Posterior vena cava (tissue), 2 donors: Measurements from ENCODE around the gene CLECL1. TPM values are rescaled to one million over a fixed set of nuclear protein-coding genes. Genes with fewer than 3 reads are reported as not detected.
A peak's percentile ranks its signal among the peaks of the same experiment; 100 is the strongest.
"Not testable (repeated sequence)": the region's sequence is repeated elsewhere in the genome, so short reads cannot be mapped to it uniquely, and the experiment has no call there.

Experiments
- DNase-seq: peaks from one replicate; pipeline ENCODE4 v3.0.0-alpha.2; 2020; ENCODE audit warnings: low spot score
- intact Hi-C, 2 donors: fragments of 100-400 bp; cut with DNase I; formaldehyde crosslinking; loops; one replicate each; pipeline versions ENCODE4 v1.14.1 to v1.14.2; 2022 to 2023
- total RNA-seq, 2 donors: library from RNA; stranded (reverse); fragmentation: NEBNext Ultra II Directional; extraction: Animal tissue kit (Norgen Biotek cat#: 25700); gene quantifications; one replicate each; pipeline ENCODE4 v1.2.1, GENCODE V29; 2021
- donor health status: DM: yes; HTN: yes; CAD: no.
- donor health status: DM: yes; HTN: yes; CAD: no.

The CLECL1 gene
- total RNA-seq, 2 donors from 2014 or later, result 1.9 TPM; not detected in 1

- DNase-seq, result no peak
- intact Hi-C loops, result loop anchor here in 1 of 2 donors (10.0 kb wide), 1 partner anchor 67 kb away; no protein-coding TSS in a partner anchor
Measured at GRCh38 chr12:9701380-9702154, 31.3 kb downstream of the CLECL1 start.

DNA sequence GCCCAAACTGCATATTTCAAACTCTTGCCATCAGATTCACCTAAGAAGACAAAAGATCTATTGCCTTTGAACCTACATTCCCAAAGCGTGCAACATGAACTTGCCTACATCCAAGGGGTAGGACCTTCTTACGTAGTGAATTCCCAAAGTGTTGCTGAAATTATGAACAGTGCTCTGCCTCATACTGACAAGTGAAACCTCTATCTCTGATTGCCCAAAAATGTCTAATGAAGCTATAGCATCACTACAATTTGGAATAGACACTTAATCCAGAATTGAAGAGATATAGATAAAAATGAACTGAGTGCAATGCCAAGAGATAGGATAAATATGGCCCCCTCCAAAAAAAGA is 32.3 kb downstream of the CLECL1 start:
- intact Hi-C loops, result loop anchor here in 1 of 2 donors (10.0 kb wide), 1 partner anchor 66 kb away; no protein-coding TSS in a partner anchor
- DNase-seq, result no peak

DNA sequence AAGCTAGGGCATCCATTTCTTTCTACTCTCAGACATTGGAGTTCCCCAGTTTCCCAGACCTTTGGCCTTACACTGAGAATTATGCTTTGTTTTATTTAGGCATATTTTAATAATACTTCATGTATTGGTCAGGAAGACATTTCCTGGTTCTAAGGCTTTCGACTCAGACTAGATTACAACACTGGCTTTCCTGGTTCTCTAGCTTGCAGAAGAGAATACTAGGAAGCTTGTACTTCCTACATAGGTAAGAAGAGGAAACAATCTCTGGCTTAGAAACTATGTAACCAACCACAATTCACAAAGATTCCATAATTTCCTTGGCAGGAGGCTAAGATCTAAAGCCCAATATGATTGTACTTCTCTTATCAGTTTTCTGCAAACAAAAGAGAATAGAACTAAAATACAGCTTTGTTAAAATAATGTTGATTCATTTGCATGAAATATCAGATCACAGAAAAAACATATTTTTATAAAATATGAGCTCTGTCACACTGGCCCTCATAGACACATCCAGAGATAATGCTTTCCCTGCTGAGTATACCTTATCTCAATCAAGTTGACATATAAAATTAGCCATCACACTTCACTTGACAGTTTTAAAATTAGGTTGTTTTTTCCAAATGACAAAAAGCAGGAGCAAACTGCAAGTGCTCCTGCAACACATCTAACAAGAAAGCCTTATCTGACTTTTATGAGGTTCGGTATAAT is 32.8 kb downstream of the CLECL1 start:
- intact Hi-C loops, result loop anchor here in 1 of 2 donors (10.0 kb wide), 1 partner anchor 65 kb away; no protein-coding TSS in a partner anchor
- no peak for DNase-seq

GRCh38 chr12:9699269-9699897 is 33.5 kb downstream of the CLECL1 start:
- intact Hi-C loops, result no loop called here
- no peak for DNase-seq

DNA sequence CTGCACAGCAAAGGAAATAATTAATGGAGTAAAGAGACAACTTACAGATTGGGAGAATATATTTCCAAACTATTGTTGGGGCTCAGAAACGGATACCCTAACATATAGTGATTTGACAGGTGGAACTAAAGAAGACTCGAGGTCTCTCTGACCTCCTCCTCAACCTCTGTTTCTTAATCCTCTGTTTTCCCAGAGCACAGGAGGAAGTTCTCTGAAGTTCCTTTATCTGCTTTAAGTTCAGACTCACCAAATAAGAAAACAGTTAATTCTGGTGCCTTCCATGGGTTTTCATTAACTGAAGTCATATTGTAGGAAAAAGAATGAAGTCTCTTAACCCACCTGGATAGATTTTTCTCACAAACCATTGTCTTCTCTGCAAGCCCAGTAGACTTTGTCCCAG is 34.2 kb downstream of the CLECL1 start:
- intact Hi-C loops, result no loop called here
- DNase-seq, result no peak

DNA sequence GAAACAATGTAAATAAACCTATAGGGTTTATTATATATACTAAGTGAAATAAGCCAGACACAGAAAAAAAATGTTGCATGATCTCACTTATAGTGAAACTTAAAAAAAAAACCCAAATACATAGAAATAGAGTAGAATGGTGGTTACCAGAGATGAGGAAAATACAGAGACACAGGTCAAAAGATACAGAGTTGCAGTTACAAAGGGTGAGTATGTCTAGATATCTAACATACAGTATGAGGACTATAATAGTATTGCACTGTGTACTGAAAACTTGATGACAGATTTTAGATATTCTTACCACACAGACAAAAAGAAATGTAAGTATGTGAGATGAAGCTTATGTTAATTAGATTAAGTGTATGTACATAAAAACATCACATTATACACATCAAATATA is 35.3 kb downstream of the CLECL1 start:
- no peak for DNase-seq
- intact Hi-C loops, result no loop called here

- DNase-seq, intact Hi-C loops: not testable (repeated sequence)
Measured at GRCh38 chr12:9695661-9696060, 37.2 kb downstream of the CLECL1 start.

GRCh38 chr12:9695150-9695549 is 37.7 kb downstream of the CLECL1 start:
- intact Hi-C loops, result not testable (repeated sequence)

GRCh38 chr12:9694241-9694640 is 38.7 kb downstream of the CLECL1 start:
- DNase-seq, result no peak
- intact Hi-C loops, result no loop called here

More at GRCh38 chr12:9695150-9695549, 37.7 kb downstream of the CLECL1 start:
- DNase-seq, result not testable (repeated sequence)

DNA sequence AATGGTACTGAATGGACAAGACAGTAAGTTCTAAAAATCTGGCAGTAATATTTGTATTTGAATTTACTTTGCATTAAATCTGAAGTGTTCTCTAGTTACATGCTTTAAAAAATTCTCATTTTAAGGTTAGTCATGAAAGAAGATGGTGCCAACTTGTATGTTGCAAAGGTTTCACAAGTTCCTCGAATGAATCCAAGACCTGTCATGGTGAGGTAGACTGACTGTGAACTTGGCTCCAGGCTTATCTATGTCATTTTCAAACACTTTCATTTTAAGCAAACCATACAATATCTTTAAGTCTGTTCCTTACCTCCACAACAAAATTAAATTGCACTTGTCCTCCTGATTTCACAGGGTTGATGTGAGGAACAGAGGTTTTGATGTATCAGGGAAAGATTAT is 40.0 kb downstream of the CLECL1 start:
- intact Hi-C loops, result no loop called here

GRCh38 chr12:9687228-9687627 is 45.7 kb downstream of the CLECL1 start:
- intact Hi-C loops, result no loop called here
- DNase-seq, result no peak

More for the DNA sequence above, 40.0 kb downstream of the CLECL1 start:
- DNase-seq, result no peak

DNA sequence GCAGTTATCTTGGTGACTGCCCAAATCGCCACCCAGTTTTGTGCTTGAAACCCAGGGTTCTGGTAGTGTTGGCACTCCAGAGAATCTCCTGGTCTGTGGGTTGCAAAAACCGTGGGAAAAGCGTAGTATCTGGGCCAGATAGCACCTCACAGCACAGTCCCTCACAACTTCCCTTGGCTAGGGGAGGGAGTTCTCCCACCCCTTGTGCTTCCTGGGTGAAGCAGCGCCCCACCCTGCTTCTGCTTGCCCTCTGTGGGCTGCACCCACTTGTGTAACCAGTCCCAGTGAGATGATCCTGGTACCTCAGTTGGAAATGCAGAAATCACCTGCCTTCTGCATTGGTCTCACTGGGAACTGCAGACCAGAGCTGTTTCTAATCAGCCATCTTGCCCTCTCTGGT is 47.0 kb downstream of the CLECL1 start:
- intact Hi-C loops, result no loop called here
- DNase-seq, result no peak

DNA sequence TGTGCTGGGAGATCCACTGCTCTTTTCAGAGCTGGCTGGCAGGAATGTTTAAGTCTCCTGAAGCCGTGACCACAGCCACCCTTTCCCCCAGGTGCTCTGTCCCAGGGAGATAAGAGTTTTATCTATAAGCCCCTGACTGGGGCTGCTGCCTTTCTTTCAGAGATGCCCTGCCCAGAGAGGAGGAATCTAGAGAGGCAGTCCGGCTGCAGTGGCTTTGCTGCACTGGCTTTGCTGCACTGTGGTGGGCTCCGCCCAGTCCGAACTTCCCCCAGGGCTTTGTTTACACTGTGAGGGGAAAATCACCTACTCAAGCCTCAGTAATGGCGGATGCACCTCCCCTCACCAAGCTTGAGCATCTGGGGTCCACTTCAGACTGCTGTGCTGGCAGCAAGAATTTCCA is 47.5 kb downstream of the CLECL1 start:
- intact Hi-C loops, DNase-seq: not testable (repeated sequence)

DNA sequence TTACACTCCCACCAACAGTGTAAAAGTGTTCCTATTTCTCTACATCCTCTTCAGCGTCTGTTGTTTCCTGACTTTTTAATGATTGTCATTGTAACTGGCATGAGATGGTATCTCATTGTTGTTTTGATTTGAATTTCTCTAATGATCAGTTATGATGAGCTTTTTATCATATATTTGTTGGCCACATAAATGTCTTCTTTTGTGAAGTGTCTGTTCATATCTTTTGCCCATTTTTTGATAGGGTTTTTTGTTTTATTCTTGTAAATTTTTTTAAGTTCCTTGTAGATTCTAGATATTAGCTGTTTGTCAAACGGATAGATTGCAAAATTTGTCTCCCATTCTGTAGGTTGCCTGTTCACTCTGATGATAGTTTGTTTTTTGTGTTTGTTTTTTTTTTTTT is 49.9 kb downstream of the CLECL1 start:
- intact Hi-C loops, DNase-seq: not testable (repeated sequence)

DNA sequence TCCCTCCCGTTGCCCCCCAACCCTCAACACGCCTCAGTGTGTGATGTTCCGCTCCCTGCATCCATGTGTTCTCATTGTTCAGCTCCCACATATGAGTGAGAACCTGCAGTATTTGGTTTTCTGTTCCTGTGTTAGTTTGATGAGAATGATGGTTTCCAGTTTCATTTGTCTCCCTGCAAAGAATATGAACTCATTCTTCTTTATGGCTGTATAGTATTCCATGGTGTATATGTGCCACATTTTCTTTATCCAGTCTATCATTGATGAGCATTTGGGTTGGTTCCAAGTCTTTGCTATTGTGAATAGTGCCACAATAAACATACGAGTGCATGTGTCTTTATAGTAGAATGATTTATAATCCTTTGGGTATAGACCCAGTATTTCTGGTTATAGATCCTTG is 50.4 kb downstream of the CLECL1 start:
- intact Hi-C loops, DNase-seq: not testable (repeated sequence)

DNA sequence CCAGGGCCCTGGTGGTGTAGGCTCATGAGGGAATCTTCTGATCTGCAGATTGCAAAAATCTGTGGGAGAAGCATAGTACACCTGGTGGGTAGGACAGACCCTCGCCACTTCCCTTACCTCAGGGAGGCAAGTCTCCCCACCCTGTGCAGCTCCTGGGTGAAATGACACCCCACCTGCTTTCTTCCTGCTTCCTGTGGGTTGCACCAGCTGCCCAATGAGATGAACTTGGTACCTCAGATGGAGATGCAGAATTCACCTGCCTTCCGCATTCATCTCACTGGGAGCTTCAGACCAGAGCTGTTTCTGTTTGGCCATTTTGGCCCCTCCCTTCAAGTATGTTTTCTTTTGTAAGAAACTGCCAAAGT is 58.7 kb downstream of the CLECL1 start:
- no peak for DNase-seq
- intact Hi-C loops, result no loop called here

DNA sequence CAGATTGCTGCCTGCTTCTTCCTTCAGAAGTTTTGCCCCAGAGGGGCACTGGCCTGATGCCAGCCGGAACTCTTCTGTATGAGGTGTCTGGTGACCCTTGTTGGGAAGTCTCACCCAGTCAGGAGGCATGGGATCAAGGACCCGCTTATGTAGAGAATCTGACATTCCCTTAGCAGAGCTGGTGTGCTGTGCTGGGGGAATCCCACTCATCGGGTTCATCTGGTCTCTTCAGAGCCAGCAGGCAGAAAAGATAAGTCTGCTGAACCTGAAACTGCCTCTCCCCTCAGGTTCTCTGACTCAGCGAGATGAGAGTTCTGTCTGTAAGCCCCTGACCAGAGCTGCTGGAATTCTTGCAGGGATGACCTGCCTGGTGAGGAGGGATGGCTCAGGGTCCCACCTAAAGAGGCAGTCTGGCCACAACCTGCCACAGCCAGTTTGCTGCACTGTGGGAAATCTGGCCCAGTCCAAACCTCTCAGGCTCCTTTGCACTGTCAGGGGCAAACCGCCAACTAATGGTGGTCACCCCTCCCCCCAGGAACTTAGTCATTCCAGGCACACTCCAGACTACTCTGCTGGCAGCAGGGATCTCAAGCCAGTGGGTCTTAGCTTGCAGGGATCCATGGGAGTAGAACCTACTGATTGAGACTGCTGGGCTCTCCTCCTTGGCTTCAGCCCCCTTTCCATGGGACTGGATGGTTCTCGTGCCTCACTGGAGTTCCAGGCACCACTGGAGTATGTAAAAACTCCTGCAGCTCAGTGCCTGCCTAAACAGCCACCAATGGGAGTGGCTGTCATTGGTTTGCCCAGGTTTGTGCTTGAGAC is 59.3 kb downstream of the CLECL1 start:
- peak; percentile 83 for DNase-seq
- intact Hi-C loops, result no loop called here
